ENCODE measurements around the gene MYLK. TPM values are rescaled to one million over a fixed set of nuclear protein-coding genes. Genes with fewer than 3 reads are reported as not detected.

Gene MYLK
- total RNA-seq, 1 donor from 2014 or later, result 50.5 TPM

DNA sequence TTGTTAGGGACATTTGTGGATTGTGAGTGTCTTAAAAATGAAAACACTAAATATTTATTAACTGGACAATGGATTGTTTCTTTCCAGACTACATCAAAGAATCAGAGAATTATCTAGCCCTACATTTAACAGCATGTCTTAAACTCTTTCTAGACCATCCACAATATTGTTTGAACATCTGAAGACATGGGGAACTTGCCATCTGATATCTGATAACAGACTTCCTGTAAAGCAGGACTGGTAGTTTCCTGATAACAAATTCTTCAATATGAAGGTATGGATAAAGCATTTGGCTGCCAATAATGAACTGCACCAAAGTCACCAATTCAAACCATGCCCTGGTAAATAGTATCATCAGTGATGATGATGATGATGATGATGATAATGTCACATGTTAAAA lies 273.1 kb downstream of the MYLK start:
- Histone ChIP-seq H3K4me3 (ENCODE audit: insufficient read depth, low read depth, low read length) (no peak overlapping the region), H3K4me2 (ENCODE audit: low read length) (no peak overlapping the region), H3K9ac (ENCODE audit: low read length) (no peak overlapping the region), H3K4me1 (ENCODE audit: insufficient read depth, low read length) (peaks cover under 1% of the 10 kb centered on the region), H3K27me3 (ENCODE audit: insufficient read depth, low read length) (no peaks in the 10 kb centered on the region), H4K20me1 (ENCODE audit: insufficient read depth, low read length) (no peaks in the 10 kb centered on the region), H3K9me3 (ENCODE audit: insufficient read depth, low read depth, low read length) (no peaks in the 10 kb centered on the region), H2AFZ (ENCODE audit: low read depth, low read length) (no peak overlapping the region), H3K79me2 (ENCODE audit: insufficient read depth, low read length) (no peaks in the 10 kb centered on the region), H3K36me3 (ENCODE audit: insufficient read depth, low read length) (peaks cover 18% of the 10 kb centered on the region), H3K27ac (ENCODE audit: low read depth, low read length) (no peak overlapping the region)
- FAIRE-seq (peak; percentile 41), DNase-seq (ENCODE audit: low read depth) (no peak)
- TF ChIP-seq EZH2 (IDR thresholded peaks at IDR 0.05; ENCODE audit: insufficient read depth, low read length), result no peak
- TF ChIP-seq CTCF (IDR thresholded peaks at IDR 0.05; ENCODE audit: insufficient read depth, low read depth, low read length), result no peak
- Mint-ChIP-seq H3K9me3 (ENCODE audit: unreplicated experiment) (no peaks in the 10 kb centered on the region), H3K27ac (ENCODE audit: unreplicated experiment) (no peak overlapping the region), H3K27me3 (ENCODE audit: low read depth, unreplicated experiment) (no peaks in the 10 kb centered on the region), H3K36me3 (ENCODE audit: low read depth, unreplicated experiment) (peaks cover 8% of the 10 kb centered on the region), H3K4me3 (ENCODE audit: unreplicated experiment) (no peak overlapping the region), H3K4me1 (ENCODE audit: low read depth, unreplicated experiment) (peaks cover 13% of the 10 kb centered on the region)

DNA sequence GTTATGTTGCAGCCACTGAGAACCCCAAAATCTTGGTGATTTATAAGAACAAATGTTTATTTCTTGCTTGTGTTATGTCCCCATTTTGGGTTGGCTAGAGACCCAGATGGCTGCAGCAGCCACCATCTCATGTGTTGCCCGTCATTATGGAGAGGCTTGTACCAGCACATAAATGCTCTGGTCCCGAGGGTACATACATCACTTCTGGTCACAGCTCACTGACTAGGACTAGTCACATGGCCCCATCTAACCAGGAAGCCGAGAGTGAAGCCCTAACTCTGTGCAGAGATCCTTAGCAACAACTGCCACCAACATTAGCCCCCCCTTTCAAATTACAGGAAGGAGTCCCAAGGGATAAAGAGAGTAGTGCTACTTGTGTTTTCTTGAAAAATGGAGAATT lies 273.8 kb downstream of the MYLK start:
- Mint-ChIP-seq H3K4me1 (ENCODE audit: low read depth, unreplicated experiment) (peaks cover 17% of the 10 kb centered on the region), H3K9me3 (ENCODE audit: unreplicated experiment) (no peaks in the 10 kb centered on the region), H3K27ac (ENCODE audit: unreplicated experiment) (no peak overlapping the region), H3K36me3 (ENCODE audit: low read depth, unreplicated experiment) (peaks cover 8% of the 10 kb centered on the region), H3K4me3 (ENCODE audit: unreplicated experiment) (no peak overlapping the region), H3K27me3 (ENCODE audit: low read depth, unreplicated experiment) (no peaks in the 10 kb centered on the region)
- H3K4me1 ChIP-seq (ENCODE audit: insufficient read depth, low read length), result peaks cover 7% of the 10 kb centered on the region
- no peak overlapping the region for H3K4me2 ChIP-seq (ENCODE audit: low read length)
- no peak for TF ChIP-seq EZH2 (IDR thresholded peaks at IDR 0.05; ENCODE audit: insufficient read depth, low read length)
- TF ChIP-seq CTCF (IDR thresholded peaks at IDR 0.05; ENCODE audit: insufficient read depth, low read depth, low read length), result no peak
- FAIRE-seq (no peak), DNase-seq (ENCODE audit: low read depth) (no peak)
- no peaks in the 10 kb centered on the region for H3K79me2 ChIP-seq (ENCODE audit: insufficient read depth, low read length)
- H3K27me3 ChIP-seq (ENCODE audit: insufficient read depth, low read length), result no peaks in the 10 kb centered on the region
- no peak overlapping the region for H3K9ac ChIP-seq (ENCODE audit: low read length)
- H3K4me3 ChIP-seq (ENCODE audit: insufficient read depth, low read depth, low read length), result no peak overlapping the region
- H4K20me1 ChIP-seq (ENCODE audit: insufficient read depth, low read length), result no peaks in the 10 kb centered on the region
- no peak overlapping the region for H3K27ac ChIP-seq (ENCODE audit: low read depth, low read length)
- H3K9me3 ChIP-seq (ENCODE audit: insufficient read depth, low read depth, low read length), result no peaks in the 10 kb centered on the region
- no peak overlapping the region for H2AFZ ChIP-seq (ENCODE audit: low read depth, low read length)
- peaks cover 18% of the 10 kb centered on the region for H3K36me3 ChIP-seq (ENCODE audit: insufficient read depth, low read length)

GRCh38 chr3:123609063-123609462 lies 275.1 kb downstream of the MYLK start:
- Histone ChIP-seq H3K27me3 (ENCODE audit: insufficient read depth, low read length) (no peaks in the 10 kb centered on the region), H3K36me3 (ENCODE audit: insufficient read depth, low read length) (peaks cover 15% of the 10 kb centered on the region), H3K9ac (ENCODE audit: low read length) (no peak overlapping the region), H3K4me1 (ENCODE audit: insufficient read depth, low read length) (peaks cover 17% of the 10 kb centered on the region), H2AFZ (ENCODE audit: low read depth, low read length) (no peak overlapping the region), H3K9me3 (ENCODE audit: insufficient read depth, low read depth, low read length) (no peaks in the 10 kb centered on the region), H3K79me2 (ENCODE audit: insufficient read depth, low read length) (no peaks in the 10 kb centered on the region), H3K4me3 (ENCODE audit: insufficient read depth, low read depth, low read length) (no peak overlapping the region), H3K4me2 (ENCODE audit: low read length) (no peak overlapping the region), H4K20me1 (ENCODE audit: insufficient read depth, low read length) (no peaks in the 10 kb centered on the region), H3K27ac (ENCODE audit: low read depth, low read length) (no peak overlapping the region)
- Mint-ChIP-seq H3K36me3 (ENCODE audit: low read depth, unreplicated experiment) (peaks cover 7% of the 10 kb centered on the region), H3K9me3 (ENCODE audit: unreplicated experiment) (no peaks in the 10 kb centered on the region), H3K27me3 (ENCODE audit: low read depth, unreplicated experiment) (no peaks in the 10 kb centered on the region), H3K4me3 (ENCODE audit: unreplicated experiment) (no peak overlapping the region), H3K4me1 (ENCODE audit: low read depth, unreplicated experiment) (peaks cover 29% of the 10 kb centered on the region), H3K27ac (ENCODE audit: unreplicated experiment) (no peak overlapping the region)
- no peak for TF ChIP-seq EZH2 (IDR thresholded peaks at IDR 0.05; ENCODE audit: insufficient read depth, low read length)
- TF ChIP-seq CTCF (IDR thresholded peaks at IDR 0.05; ENCODE audit: insufficient read depth, low read depth, low read length), result no peak
- DNase-seq (ENCODE audit: low read depth) (peak; percentile 29), FAIRE-seq (no peak)

Data from astrocyte (in vitro differentiated cells and primary cell).